GM18499 (cell line): Measurements from ENCODE around the gene DHRS11.

Source experiments
- ATAC-seq: cut with Tn5 transposase; IDR thresholded peaks from one replicate; pipeline ENCODE4 v1.9.1; 2021; ENCODE audit warnings: moderate number of reproducible peaks; ENCODE audit not compliant: insufficient read depth, unreplicated experiment

DHRS11 gene, protein sequence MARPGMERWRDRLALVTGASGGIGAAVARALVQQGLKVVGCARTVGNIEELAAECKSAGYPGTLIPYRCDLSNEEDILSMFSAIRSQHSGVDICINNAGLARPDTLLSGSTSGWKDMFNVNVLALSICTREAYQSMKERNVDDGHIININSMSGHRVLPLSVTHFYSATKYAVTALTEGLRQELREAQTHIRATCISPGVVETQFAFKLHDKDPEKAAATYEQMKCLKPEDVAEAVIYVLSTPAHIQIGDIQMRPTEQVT

DNA sequence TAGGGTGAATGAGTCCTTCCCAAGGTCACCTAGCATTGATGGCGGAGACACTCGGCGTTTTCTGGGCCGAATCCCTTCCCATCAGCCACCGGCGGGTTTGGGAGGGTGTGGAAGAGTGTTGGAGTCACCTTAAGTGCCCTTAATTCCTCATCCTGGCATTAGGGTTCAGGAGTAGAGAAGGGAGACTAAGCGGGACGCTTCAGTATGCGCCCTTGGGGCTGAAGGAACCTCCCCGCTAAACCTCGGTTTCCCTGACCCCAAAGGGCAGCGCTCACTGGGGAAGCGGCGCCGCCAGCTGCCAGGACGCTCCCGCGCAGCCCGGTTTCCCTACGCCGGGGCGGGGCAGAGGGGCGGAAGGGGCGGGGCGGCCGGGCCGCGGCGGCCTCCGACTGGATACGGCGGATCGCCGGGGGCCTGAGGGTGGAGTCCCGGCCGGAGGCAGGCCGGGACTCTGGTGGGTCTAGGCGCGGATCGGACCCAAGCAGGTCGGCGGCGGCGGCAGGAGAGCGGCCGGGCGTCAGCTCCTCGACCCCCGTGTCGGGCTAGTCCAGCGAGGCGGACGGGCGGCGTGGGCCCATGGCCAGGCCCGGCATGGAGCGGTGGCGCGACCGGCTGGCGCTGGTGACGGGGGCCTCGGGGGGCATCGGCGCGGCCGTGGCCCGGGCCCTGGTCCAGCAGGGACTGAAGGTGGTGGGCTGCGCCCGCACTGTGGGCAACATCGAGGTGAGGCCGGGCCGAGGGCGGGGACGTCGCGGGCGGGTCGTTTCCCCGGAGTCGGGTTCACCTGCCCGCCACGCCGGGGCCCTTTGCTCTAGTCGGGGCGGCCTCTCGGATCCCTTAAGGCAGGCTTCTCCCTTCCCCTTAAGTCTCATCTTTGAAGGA lies at the start of gene DHRS11:
Gene DHRS11, plus strand, starts transcription at position 446 of the 882 bp plus-strand sequence. Its CDS starts 131 bp downstream, at position 577.
- no peak for ATAC-seq

DNA sequence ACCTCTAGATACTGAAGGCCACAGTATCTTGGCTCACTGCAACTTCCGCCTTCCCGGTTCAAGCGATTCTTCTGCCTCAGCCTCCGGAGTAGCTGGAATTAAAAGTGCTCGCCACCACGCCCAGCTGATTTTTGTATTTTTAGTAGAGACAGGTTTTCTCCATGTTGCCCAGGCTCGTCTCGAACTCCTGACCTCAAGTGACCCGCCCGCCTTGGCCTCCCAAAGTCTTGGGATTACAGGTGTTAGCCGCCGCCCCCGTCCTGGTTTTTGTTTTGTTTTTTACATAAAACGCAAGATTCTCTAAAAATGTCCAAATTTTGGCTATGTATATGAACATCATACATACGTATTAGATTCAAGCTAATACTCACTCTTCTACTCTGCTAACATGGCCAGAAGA lies 48.9 kb upstream of the DHRS11 start:
- no peak for ATAC-seq

DNA sequence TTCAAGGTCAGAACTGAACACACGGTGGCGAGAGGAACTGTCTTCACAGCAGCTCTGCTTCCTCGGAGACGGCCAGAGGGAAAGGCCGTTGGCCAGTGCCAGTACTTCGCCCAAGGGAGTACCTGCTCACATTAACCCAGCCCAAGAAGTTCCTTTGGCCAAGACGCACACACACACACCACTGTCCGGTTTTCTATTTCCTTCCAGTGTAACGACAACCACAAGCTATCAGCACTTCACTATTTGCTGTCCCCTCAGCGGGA lies 47.7 kb upstream of the DHRS11 start:
- ATAC-seq, result no peak

DNA sequence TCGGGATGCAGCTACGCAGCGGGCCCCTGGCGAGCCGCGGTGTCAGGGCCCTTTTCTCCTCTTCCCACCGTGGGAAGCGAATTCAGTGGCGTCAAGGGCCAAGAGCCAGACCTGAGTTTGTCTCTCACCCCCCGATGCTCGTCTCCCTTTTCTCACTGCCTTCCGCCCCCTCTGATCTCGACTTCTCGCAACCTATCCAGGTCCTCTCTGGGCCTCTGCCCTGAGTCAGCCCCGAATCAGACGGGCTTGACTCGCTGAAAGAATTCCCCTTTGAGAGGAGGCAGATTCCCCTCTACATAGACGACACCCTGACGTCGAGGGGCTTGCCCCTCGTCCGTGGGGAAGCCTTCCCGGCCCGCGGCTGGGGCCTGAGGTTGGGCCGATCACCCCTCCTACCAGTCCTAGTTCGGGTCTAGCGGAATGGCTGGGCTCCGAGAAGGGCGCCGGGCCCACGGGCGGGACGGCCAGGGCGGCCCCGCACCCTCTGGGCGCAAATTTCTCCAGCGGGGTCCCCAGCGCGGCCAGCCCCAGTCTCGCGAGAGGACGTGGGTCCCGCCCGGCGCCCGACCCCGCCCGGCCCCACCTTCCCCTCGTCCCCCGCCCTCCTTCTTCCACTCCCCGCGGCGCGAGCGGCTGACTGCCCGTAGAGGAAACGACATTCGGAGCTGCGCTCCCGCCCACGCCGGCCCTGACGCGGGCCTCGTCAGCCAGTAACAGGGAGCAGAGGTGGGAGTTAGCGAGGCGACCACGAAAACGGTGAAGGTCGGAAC lies 47.2 kb upstream of the DHRS11 start, which contains the start of gene GGNBP2:
Gene GGNBP2, plus strand, starts transcription at position 613 of the 770 bp plus-strand sequence. CDS start 806 bp downstream, outside the sequence.
- no peak for ATAC-seq

DNA sequence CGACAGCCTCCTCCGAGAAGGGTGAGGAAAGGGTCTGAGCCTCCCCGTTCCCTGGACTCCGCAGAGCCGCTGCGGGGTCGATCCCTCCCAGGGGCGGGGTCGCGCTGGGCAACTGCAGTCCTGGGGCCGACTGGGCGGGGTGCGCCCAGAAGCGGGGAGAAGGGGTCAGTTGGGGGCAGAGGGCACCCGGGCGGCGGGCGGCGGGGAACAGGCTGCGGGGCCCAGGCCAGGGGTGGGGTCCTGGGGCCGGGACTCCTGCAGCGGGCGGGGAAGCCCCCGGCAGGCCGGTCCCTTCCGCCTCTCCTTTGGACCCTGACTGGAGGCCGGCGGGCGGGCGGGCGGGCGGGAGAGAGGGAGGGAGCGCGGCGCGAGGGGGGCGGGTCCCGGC lies 46.6 kb upstream of the DHRS11 start:
- no peak for ATAC-seq

DNA sequence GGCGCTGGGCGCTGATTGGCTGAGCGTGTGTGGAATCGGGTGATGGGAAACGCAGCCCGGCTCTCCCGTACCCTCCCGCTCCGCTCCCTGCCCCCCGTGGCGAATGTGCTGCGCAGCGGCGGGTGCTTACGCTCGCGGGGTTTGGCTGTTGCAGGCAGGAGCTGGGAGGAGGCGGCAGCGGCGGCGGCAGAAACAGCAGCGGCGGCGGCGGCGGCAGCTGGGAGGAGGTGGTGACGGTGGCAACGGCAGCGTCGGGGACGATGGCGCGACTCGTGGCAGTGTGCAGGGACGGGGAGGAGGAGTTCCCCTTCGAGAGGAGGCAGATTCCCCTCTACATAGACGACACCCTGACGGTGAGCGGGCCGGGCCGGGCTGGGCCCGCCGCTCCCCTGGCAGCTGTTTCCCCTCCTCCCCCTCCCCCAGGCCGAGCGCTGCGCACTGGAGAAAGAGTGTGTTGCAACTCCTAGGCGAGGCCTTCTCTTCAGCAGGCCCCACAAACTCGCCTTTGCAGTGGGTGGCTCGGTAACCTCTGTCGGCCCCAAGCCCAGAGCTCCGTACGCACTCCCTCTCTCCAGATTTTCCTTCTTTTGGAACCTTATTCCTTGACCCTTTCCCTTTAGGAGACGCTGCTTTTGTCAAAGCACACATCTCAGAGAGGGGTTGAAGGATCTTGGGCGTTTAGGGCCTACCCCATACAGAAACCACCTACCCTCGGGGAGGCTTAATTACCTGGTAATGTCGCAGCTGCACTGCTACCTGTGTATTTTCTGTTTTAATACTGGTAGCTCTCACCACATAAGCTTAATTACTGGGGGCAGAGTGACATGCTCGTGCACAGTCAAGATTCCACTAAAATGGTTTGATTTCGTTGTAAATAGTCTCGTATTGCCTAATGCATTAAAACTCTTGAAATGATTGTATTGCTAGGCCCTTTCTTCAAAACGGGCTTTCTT lies 45.9 kb upstream of the DHRS11 start:
- ATAC-seq, result no peak

DNA sequence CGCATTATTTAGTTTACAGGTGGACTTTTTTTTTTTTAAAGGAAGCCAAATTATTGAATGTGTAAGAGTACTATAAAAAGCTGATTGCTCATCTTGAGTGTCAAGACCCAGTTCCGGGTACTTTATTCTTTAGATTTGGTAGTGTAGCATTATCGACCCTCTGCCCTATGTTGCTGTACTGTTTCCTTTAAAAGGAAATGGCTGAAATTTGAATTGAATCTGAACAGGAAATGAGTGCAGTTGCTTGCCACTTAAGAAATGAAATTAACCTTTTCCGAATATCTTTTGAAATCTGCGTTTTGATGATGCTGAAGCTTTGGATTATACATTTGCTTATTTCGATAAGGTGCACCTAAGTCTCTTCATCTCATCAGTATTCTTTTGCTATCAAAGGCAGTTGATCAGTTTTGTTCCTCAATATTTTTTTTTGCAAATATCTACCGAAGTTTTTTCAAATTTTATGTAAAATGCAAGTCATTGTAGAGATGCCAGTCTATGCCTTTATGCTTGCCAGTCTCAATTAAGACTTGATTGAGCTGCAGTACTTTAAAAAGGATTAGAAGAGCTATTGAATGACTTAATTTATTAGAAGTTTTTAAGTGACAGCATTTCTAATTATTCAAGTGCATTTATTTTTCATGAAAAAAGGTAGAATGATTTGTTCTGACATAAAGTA lies 45.1 kb upstream of the DHRS11 start:
- no peak for ATAC-seq

DNA sequence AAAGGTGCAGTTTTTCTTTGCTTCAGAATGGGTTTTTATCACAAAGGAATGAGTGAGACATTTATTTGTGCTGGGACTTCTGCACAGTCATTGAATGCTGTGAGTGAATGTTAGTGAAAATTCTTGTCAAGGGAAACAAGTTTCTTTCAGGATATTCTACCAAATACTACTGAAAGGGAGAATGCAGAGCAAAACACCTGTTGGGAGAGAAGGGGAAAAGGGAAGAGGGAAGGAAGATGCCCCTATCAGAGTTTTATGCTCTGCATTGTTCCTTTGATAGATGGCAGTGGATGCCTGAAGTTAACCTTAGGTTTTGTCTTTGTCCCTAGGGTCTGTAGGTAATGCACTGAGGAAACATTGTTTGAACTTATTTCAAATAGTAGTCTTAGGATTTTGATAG lies 43.9 kb upstream of the DHRS11 start:
- no peak for ATAC-seq

DNA sequence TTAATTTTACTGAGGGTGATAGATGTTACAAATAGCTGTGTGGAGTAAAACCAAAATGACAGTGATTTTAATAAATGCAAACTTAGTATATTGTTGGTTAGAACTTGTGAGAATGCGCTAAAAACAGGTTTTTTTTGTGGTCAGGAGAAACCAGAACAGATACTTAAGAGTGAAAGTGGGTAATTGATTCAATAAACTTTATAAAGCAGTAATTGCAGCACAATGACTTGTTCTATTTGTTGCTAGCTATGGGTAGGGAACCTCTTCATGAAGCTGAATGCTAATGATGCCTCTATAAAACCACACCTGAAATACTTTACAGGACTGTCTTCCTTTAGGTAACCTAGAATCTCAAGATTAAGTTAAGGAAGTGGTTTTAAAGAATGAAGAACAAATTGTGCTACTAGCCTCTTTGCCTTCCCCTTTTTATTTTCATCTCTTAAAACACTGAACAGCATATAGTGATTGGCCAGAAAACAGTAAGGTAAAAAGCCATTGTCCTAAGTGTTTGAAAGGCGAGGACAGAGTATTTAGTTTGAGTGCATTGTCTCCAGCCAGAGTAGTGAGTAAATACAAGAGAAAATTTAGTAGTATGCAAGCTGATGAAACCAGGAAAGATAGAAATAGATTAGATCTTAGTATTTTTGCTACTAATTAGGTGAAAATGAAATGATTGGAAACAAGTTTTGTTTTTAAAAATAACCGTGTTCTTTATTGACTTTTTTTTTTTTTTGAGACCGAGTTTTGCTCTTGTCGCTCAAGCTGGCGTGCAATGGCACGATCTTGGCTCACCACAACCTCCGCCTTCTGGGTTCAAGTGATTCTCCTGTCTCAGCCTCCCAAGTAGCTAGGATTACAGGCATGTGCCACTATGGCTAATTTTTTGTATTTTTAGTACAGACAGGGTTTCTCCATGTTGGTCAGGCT lies 40.9 kb upstream of the DHRS11 start:
- ATAC-seq, result no peak

DNA sequence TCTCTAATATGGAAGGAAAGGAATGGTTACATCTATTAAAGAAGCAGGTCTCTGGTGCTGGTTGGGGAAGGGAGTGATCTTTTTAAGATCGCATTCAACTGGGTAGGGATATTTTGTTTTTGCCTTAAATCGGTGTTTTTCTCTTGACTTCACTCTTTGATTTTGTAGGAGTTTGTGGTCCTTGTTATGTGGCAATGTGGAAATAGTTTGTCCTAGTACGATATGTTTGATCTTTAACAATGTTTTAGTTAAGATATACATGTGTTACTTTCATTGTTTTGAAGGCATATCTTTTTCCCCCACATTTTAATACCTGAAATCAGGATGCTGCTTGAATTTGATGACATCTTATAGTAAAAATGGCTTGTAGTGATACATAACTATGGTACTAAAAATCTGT lies 38.2 kb upstream of the DHRS11 start:
- ATAC-seq, result no peak

DNA sequence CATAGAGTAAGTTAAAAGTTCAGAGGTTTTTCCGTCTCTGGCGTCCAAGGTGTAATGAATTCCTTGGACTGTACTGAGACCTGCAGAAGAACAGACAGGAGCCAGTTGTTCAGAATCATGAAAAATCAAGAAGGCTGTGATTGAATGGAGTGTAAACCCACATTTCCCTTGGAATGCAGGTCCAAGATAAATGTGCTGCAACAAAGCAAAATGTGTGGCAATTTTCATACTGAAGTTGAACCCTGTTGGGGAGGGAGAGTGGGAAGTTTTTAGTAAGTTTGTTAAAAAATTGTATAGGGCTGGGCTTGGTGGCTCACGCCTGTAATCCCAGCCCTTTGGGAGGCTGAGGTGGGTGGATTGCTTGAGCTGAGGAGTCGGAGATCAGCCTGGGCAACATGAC lies 25.6 kb upstream of the DHRS11 start:
- no peak for ATAC-seq

DNA sequence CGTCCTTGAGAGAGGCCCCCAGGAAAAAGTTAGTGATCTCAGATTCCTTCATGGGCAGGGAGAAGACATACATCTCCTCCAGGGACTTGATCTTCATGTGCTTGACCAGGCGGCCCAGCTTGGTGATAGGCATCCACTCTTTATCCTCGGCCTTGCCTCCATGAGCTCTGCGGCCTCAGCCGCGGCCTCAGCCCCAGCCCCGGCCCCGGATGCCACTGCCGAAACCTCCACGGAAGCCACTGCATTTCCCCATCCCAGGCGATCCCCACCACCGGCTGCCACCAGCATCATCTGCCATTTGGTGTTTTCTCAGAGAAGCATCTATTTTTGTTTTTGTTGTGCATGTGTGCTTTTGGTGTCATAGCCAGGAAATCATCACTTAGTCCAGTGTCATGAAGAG lies 16.7 kb upstream of the DHRS11 start:
- ATAC-seq, result no peak

DNA sequence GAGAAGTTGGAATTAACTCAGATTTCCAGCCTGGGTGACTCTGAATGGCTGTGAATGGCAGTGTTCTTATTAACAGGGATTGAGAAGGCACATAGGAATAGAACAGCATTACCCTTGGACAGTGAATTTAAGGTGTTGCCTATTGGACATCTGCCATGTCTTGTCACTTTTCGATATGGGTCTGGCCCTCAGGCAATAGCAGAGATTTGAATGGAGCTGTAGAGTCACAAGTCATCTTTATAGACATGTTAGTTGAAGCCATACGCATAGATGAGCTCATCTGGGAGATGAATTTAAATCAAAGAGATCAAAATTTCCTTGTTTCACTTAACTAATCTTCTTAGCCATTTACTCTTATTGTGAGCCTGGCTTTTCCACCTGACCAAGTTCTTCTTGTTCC lies 14.9 kb upstream of the DHRS11 start:
- ATAC-seq, result no peak

DNA sequence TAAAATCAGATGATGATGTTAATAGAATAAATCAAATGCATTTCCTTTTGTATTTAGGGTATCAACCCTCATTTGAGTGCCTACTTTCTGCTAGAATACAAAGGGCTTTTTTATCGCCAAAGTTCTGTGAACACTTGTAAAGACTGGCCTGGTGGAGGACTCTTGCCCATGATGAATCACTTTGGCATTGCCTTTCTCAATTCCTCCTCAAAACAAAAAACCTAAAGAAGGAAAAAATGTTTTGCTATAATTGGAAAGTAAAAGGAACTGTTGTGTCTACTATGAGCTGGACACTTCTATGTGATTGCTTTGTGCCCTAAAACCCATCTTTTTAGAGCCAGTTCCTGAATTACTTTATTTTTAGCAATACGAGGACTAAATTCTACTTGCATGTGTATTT lies 13.0 kb upstream of the DHRS11 start:
- ATAC-seq, result no peak

DNA sequence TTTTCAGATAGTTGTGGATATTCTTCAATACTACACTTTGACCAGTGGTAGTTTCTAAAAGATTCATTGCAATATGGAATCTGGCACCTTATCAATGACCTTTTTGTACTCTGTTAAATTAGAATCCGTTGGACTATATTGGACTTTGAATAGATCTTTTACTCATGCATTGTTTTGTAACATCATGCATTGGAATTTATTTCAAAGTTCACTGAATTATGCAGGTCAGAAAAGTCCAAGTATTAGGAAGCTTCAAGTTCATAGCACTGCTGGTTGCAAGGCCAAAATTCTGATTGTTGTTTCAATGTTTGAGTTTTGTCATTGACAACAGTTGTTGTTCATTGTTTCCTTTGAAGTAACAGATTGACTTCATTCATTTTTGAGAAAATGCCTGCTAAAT lies 7.9 kb upstream of the DHRS11 start:
- ATAC-seq, result no peak

DNA sequence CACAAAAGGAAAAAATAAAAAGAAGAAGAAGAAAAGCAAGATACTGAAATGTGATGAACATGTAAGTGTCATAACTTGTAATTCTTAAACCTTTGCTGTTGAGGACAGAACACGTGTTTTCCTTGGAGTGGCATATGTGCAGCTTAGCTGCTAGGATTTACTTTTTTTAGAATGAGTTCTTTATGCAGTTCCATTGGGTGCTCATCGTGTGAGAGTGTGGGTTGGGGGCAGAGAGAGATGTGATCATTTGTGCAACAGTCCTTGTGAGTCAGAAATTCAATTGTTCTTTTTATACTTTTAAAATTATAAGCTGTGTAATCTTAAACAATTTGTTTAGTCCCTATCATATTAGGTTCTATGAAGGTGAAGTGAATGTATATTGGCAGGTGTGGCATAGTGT lies 5.5 kb upstream of the DHRS11 start:
- ATAC-seq, result no peak

DNA sequence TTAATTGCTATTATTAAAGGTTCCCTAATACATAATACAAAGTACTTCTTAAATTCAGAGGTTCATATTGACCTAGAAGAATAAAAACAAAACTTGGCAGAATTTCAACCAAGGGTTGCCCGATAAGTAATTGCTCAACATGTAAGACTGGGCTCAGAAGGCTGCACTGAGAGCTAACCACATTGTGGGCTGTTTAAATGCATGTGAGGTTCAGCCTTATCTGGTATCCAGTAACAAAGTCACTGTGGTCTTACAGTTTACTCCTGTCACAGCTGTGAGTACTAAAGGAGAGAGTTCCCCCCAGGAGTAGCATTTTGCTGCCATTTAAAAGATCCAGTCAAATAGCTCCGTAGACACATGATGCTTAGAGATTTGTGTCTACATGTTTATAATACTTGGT lies 1.6 kb upstream of the DHRS11 start:
- no peak for ATAC-seq

DNA sequence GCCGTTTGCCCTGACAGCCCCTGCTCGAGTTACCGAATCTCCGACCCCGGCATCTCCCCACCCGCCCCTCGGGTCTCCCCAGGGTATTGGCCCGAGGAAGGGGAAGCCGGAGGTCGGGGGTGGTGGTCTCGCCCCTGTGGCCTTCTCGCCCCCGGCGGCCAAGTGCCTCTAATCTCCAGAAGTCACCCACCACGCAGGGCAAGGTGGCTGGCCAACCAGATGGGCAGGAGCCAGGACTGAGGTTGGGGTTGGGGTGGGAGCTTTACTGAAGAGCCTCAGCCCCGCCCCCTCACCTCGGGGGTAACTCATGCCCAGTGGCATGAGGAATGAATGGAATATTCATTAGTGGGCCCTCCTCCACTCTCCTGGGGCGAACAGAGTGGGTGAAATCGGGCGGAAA lies 637 bp downstream of the DHRS11 start:
- ATAC-seq, result no peak
